Vagina (tissue), 2 donors: ENCODE results near the gene CGAS.

Experiments used
- POLR2A ChIP-seq, 2 donors: fragments of 450-650 bp; IDR thresholded peaks; one replicate each; pipeline ENCODE4 v1.6.1; 2017; ENCODE audit warnings: antibody characterized with exemption in 2 of 2, mild to moderate bottlenecking in 2 of 2, moderate library complexity in 2 of 2
- POLR2AphosphoS5 ChIP-seq, 2 donors: sonication (generic); formaldehyde crosslinking; IDR thresholded peaks; one replicate each; pipeline ENCODE4 v1.9.0; 2017; ENCODE audit warnings: antibody characterized with exemption in 2 of 2, mild to moderate bottlenecking in 2 of 2, low read depth in 1 of 2; ENCODE audit not compliant: insufficient read depth in 1 of 2
- TF ChIP-seq, protein P1 (sequence below), 3 experiments: fragments of 450-650 bp in 2 of 3; fragments of 200-600 bp in 1 of 3; sonication (generic) in 1 of 3; IDR thresholded peaks; one replicate each; pipeline ENCODE4 v1.5.1; 2017 to 2019; ENCODE audit warnings: antibody characterized with exemption in 3 of 3, mild to moderate bottlenecking in 2 of 3, moderate library complexity in 2 of 3

DNA sequence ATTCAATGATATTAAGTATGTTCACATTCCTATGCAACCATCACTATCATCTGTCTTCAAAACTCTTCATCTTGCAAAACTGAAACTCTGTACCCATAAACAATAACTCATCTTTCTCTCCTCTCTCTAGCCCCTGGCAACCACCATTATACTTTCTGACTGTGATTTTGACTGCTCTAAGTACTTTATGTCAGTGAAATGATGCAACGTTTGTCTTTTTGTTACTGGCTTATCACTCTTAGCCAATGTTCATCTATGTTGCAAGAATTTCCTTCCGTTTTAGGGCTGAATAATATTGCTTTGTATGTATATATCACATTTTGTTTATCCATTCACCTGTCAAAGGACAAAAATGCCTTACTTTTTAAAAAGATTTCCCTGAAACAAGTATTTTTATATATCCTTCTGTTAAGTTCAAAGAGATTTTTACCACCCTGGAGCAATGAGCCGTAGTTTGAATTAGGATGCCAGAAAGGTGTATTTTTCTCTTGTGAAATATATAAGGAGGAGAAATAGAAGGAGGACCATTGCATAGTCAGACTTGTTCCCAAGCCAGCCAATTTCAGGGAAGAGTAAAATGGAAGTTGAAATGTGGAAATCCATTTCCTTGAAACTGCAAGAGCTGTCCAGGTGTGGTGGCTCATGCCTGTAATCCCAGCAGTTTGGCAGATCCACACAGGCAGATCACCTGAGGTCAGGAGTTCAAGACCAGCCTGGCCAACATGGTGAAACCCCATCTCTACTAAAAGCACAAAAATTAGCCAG is 4.0 kb upstream of the CGAS start:
- TF ChIP-seq, protein P1, sequence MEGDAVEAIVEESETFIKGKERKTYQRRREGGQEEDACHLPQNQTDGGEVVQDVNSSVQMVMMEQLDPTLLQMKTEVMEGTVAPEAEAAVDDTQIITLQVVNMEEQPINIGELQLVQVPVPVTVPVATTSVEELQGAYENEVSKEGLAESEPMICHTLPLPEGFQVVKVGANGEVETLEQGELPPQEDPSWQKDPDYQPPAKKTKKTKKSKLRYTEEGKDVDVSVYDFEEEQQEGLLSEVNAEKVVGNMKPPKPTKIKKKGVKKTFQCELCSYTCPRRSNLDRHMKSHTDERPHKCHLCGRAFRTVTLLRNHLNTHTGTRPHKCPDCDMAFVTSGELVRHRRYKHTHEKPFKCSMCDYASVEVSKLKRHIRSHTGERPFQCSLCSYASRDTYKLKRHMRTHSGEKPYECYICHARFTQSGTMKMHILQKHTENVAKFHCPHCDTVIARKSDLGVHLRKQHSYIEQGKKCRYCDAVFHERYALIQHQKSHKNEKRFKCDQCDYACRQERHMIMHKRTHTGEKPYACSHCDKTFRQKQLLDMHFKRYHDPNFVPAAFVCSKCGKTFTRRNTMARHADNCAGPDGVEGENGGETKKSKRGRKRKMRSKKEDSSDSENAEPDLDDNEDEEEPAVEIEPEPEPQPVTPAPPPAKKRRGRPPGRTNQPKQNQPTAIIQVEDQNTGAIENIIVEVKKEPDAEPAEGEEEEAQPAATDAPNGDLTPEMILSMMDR (IDR thresholded peaks at IDR 0.05): no peak
- TF ChIP-seq POLR2A (IDR thresholded peaks at IDR 0.05) (no peak), POLR2AphosphoS5 (IDR thresholded peaks at IDR 0.05; ENCODE audit: insufficient read depth in 1 of 2, low read depth in 1 of 2) (no peak)
